Suprapubic skin (tissue), 4 donors: ENCODE data around the gene LRRC1. TPM values are rescaled to one million over a fixed set of nuclear protein-coding genes. Genes with fewer than 3 reads are reported as not detected.

Experiments used
- DNase-seq, 2 donors: peaks; one replicate each; pipeline ENCODE4 v3.0.0-alpha.2; 2019; ENCODE audit warnings: low spot score in 2 of 2
- H3K27ac ChIP-seq: fragments of 200-600 bp; sonication (generic); one replicate; pipeline ENCODE4 v1.5.1; 2019
- H3K27me3 ChIP-seq: fragments of 200-600 bp; sonication (generic); one replicate; pipeline ENCODE4 v1.5.1; 2019
- H3K36me3 ChIP-seq: fragments of 200-600 bp; sonication (generic); one replicate; pipeline ENCODE4 v1.5.1; 2019
- H3K4me1 ChIP-seq: fragments of 200-600 bp; sonication (generic); one replicate; pipeline ENCODE4 v1.5.1; 2019
- H3K4me3 ChIP-seq: fragments of 200-600 bp; sonication (generic); one replicate; pipeline ENCODE4 v1.5.1; 2019; ENCODE audit warnings: mild to moderate bottlenecking
- H3K9me3 ChIP-seq: fragments of 200-600 bp; sonication (generic); one replicate; pipeline ENCODE4 v1.5.1; 2019
- CTCF ChIP-seq, 2 donors: fragments of 200-600 bp in 1 of 2; fragments of 450-650 bp in 1 of 2; sonication (generic) in 1 of 2; IDR thresholded peaks; one replicate each; pipeline ENCODE4 v1.5.1; 2016 to 2019; ENCODE audit warnings: antibody characterized with exemption in 2 of 2, mild to moderate bottlenecking in 1 of 2, moderate library complexity in 1 of 2
- EP300 ChIP-seq: sonication (generic); formaldehyde crosslinking; IDR thresholded peaks from one replicate; pipeline ENCODE4 v1.6.1; 2017; ENCODE audit warnings: antibody characterized with exemption
- POLR2A ChIP-seq, 2 donors: fragments of 450-650 bp; IDR thresholded peaks; one replicate each; pipeline ENCODE4 v1.6.1; 2017; ENCODE audit warnings: antibody characterized with exemption in 2 of 2, mild to moderate bottlenecking in 2 of 2, moderate library complexity in 2 of 2
- POLR2AphosphoS5 ChIP-seq, 3 donors: sonication (generic); formaldehyde crosslinking; IDR thresholded peaks; one replicate each; pipeline ENCODE4 v1.6.1; 2017; ENCODE audit warnings: antibody characterized with exemption in 3 of 3
- WGBS: methylation state at CpG from one replicate; pipeline ENCODE4 v1.1.5; 2018; 5-methylcytosine and 5-hydroxymethylcytosine counted together
- total RNA-seq, 4 donors: library from RNA; depleted of rRNA; stranded (reverse); fragments of >200 nt; gene quantifications; one replicate each; pipeline ENCODE4 v1.1.0, GENCODE V29; 2016

Gene LRRC1
- total RNA-seq, 4 donors from 2014 or later, result 34.6 to 80.9 (median 42.4) TPM

- H3K36me3 ChIP-seq, result no peaks in the 10 kb centered on the region
- no peaks in the 10 kb centered on the region for H3K9me3 ChIP-seq
- DNase-seq, result no peak
- no peak overlapping the region for H3K27ac ChIP-seq
- H3K4me1 ChIP-seq, result no peaks in the 10 kb centered on the region
- TF ChIP-seq POLR2AphosphoS5 (IDR thresholded peaks at IDR 0.05) (no peak), CTCF (IDR thresholded peaks at IDR 0.05) (no peak), POLR2A (IDR thresholded peaks at IDR 0.05) (no peak), EP300 (no peak)
- no peak overlapping the region for H3K4me3 ChIP-seq
- H3K27me3 ChIP-seq, result no peaks in the 10 kb centered on the region
- whole genome bisulfite sequencing, result 61% methylated on average over 6 of the region's 6 CpGs
Measured at GRCh38 chr6:53869964-53870363, 75.2 kb downstream of the LRRC1 start.

DNA sequence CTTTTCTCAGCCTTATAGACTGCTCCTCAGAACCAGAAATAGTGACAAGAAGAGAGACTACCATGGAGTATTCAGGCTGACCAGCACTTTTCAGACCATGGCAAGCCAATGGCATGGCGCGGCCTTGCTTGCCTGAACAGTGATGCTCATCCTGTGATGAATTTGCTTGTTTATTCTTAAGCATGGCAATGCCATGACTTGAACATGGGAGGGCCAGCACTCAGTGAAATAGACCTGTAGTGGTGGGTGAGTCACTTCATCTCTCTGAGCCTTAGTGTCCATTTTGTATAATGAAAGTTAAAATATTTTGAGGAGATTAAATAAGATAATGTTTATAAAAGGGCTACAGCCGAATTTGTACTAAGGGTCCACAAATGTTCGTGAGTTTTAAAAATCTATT lies 79.1 kb downstream of the LRRC1 start:
- WGBS, result 95% methylated on average over 4 of the region's 4 CpGs

GRCh38 chr6:53874964-53875363 lies 80.2 kb downstream of the LRRC1 start:
- H3K4me1 ChIP-seq, result no peaks in the 10 kb centered on the region
- H3K36me3 ChIP-seq, result no peaks in the 10 kb centered on the region
- TF ChIP-seq POLR2A (IDR thresholded peaks at IDR 0.05) (no peak), EP300 (no peak), CTCF (IDR thresholded peaks at IDR 0.05) (no peak), POLR2AphosphoS5 (IDR thresholded peaks at IDR 0.05) (no peak)
- H3K27ac ChIP-seq, result no peak overlapping the region
- H3K9me3 ChIP-seq, result no peaks in the 10 kb centered on the region
- DNase-seq, result no peak
- H3K4me3 ChIP-seq, result no peak overlapping the region
- no peaks in the 10 kb centered on the region for H3K27me3 ChIP-seq
- WGBS, result 94% methylated on average over 2 of the region's 2 CpGs

More for the DNA sequence above, 79.1 kb downstream of the LRRC1 start:
- H3K36me3 ChIP-seq, result no peaks in the 10 kb centered on the region
- H3K4me3 ChIP-seq, result no peak overlapping the region
- no peaks in the 10 kb centered on the region for H3K9me3 ChIP-seq
- H3K27ac ChIP-seq, result no peak overlapping the region
- no peaks in the 10 kb centered on the region for H3K27me3 ChIP-seq
- TF ChIP-seq CTCF (IDR thresholded peaks at IDR 0.05) (no peak), EP300 (no peak), POLR2AphosphoS5 (IDR thresholded peaks at IDR 0.05) (no peak), POLR2A (IDR thresholded peaks at IDR 0.05) (no peak)
- DNase-seq, result no peak
- no peaks in the 10 kb centered on the region for H3K4me1 ChIP-seq

- H3K4me3 ChIP-seq, result no peak overlapping the region
- DNase-seq, result no peak
- no peaks in the 10 kb centered on the region for H3K36me3 ChIP-seq
- TF ChIP-seq POLR2A (IDR thresholded peaks at IDR 0.05), result no peak
- no peak for TF ChIP-seq POLR2AphosphoS5 (IDR thresholded peaks at IDR 0.05)
- no peaks in the 10 kb centered on the region for H3K27me3 ChIP-seq
- H3K9me3 ChIP-seq, result no peaks in the 10 kb centered on the region
- no peak overlapping the region for H3K27ac ChIP-seq
- no peaks in the 10 kb centered on the region for H3K4me1 ChIP-seq
- WGBS, result 84% methylated on average over 2 of the region's 2 CpGs
Measured at GRCh38 chr6:53877151-53877550, 82.3 kb downstream of the LRRC1 start.

DNA sequence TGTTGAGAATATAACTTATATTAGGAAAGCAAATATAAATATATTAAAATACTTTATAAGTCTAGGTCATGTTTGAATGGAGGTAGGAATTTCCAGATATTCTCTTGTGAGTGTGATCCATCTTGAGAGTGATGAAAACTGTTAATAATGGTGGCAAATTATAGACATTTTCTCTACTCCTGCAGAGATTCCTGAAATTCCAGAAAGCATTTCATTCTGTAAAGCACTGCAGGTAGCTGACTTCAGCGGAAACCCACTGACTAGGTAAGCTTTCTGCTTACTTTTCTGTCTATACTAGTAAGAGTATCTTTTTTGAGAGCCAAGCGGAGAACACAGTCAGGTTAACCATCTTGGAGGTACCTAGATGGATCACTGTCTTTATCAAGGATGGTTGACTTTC lies 84.0 kb downstream of the LRRC1 start:
- no peaks in the 10 kb centered on the region for H3K27me3 ChIP-seq
- no peak overlapping the region for H3K4me3 ChIP-seq
- H3K36me3 ChIP-seq, result no peaks in the 10 kb centered on the region
- no peak overlapping the region for H3K27ac ChIP-seq
- WGBS, result 98% methylated on average over 2 of the region's 2 CpGs
- TF ChIP-seq POLR2A (IDR thresholded peaks at IDR 0.05) (no peak), EP300 (no peak), CTCF (IDR thresholded peaks at IDR 0.05) (no peak), POLR2AphosphoS5 (IDR thresholded peaks at IDR 0.05) (no peak)
- no peaks in the 10 kb centered on the region for H3K9me3 ChIP-seq
- H3K4me1 ChIP-seq, result no peaks in the 10 kb centered on the region
- no peak for DNase-seq

DNA sequence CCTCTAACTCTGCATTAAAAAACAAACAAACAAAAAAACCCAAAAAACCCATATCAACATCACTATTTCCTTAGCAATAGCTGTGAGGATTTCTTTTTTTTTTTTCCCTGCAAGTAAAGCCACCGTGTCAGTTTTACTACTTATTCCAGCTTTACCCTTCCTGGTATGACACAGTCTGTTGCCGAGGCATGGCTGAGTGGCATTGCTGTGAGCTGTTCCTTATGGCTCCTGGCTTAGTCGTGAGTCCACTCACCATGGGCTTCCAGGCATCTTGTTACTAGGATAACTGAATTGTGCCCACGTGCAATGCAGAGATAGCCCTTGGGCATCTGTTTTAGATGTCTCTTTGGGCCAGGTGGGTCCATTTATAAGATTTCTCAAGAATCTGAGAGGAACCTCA lies 84.8 kb downstream of the LRRC1 start:
- TF ChIP-seq POLR2AphosphoS5 (IDR thresholded peaks at IDR 0.05) (no peak), EP300 (no peak), POLR2A (IDR thresholded peaks at IDR 0.05) (no peak), CTCF (IDR thresholded peaks at IDR 0.05) (no peak)

More for the DNA sequence above, 84.8 kb downstream of the LRRC1 start:
- no peaks in the 10 kb centered on the region for H3K9me3 ChIP-seq
- no peak overlapping the region for H3K4me3 ChIP-seq
- H3K27me3 ChIP-seq, result no peaks in the 10 kb centered on the region
- 62% methylated on average over 4 of the region's 4 CpGs for WGBS
- DNase-seq, result no peak
- no peaks in the 10 kb centered on the region for H3K4me1 ChIP-seq
- H3K27ac ChIP-seq, result no peak overlapping the region
- H3K36me3 ChIP-seq, result no peaks in the 10 kb centered on the region
